B cell (primary cell): ENCODE data around the gene DTX3L. TPM values are rescaled to one million over a fixed set of nuclear protein-coding genes. Genes with fewer than 3 reads are reported as not detected.

ENCODE experiments used
- ATAC-seq: fragments of 200-7000 bp; cut with Tn5 transposase; one replicate; pipeline ENCODE4 v1.10.0; 2021; ENCODE audit warnings: low read depth, mild to moderate bottlenecking, moderate number of reproducible peaks, moderate library complexity
- CTCF ChIA-PET: fragments of 350-600 bp; sonication (Branson Sonifier 250); formaldehyde crosslinking; loops from one replicate; lab custom pipeline; 2021; ENCODE audit warnings: antibody characterized with exemption, inconsistent platforms; lab: Charles Lee
- POLR2A ChIA-PET: fragments of 350-600 bp; sonication (Branson Sonifier 250); formaldehyde crosslinking; loops from one replicate; lab custom pipeline; 2021; ENCODE audit warnings: antibody characterized with exemption; lab: Charles Lee
- DNase-seq: peaks from one replicate; pipeline ENCODE4 v3.0.0; 2013
- H2AFZ ChIP-seq: 2 replicates; pipeline ENCODE4 v1.6.1; 2012; ENCODE audit warnings: mild to moderate bottlenecking, low read depth, low read length; ENCODE audit not compliant: insufficient read depth, poor library complexity, severe bottlenecking
- H3K27ac ChIP-seq, 2 donors: 1 replicate in 1 of 2; 2 replicates in 1 of 2; pipeline ENCODE4 v1.5.1; 2012 to 2013; ENCODE audit warnings: low read length in 2 of 2, mild to moderate bottlenecking in 2 of 2, moderate library complexity in 1 of 2
- H3K27me3 ChIP-seq, 4 experiments: fragments of 200-600 bp in 1 of 4; sonication (generic) in 1 of 4; replicated peaks in 1 of 4; 1 replicate in 2 of 4; 2 replicates in 2 of 4; pipeline versions ENCODE4 v1.6.1 to v1.7.0; 2013 to 2016; ENCODE audit warnings: low read length in 3 of 4, mild to moderate bottlenecking in 2 of 4, mixed read lengths in 1 of 4, moderate library complexity in 1 of 4; ENCODE audit not compliant: insufficient read depth in 4 of 4, control insufficient read depth in 3 of 4; ENCODE audit errors: control extremely low read depth in 1 of 4
- H3K36me3 ChIP-seq, 2 experiments: replicated peaks in 1 of 2; 1 replicate in 1 of 2; 2 replicates in 1 of 2; pipeline versions ENCODE4 v1.6.1 to v1.7.1; 2013; ENCODE audit warnings: low read length in 1 of 2; ENCODE audit not compliant: insufficient read depth in 2 of 2, control insufficient read depth in 1 of 2; ENCODE audit errors: control extremely low read depth in 1 of 2, extremely low read depth in 1 of 2
- H3K4me1 ChIP-seq, 2 donors: fragments of 200-600 bp in 1 of 2; sonication (generic) in 1 of 2; 1 replicate in 1 of 2; 2 replicates in 1 of 2; pipeline versions ENCODE4 v1.5.1 to v1.6.1; 2013 to 2017; ENCODE audit warnings: low read length in 2 of 2; ENCODE audit not compliant: control insufficient read depth in 2 of 2, insufficient read depth in 2 of 2
- H3K4me2 ChIP-seq: replicated peaks from 2 replicates; pipeline ENCODE3; 2012; ENCODE audit warnings: mild to moderate bottlenecking, low read depth, low read length; ENCODE audit not compliant: poor library complexity, severe bottlenecking
- H3K4me3 ChIP-seq, 5 experiments: fragments of 200-600 bp in 1 of 5; sonication (generic) in 1 of 5; 1 replicate in 3 of 5; 2 replicates in 2 of 5; pipeline versions ENCODE4 v1.5.1 to v1.7.0; 2011 to 2016; ENCODE audit warnings: low read length in 4 of 5, mild to moderate bottlenecking in 4 of 5, low read depth in 2 of 5, control low read depth in 1 of 5, moderate library complexity in 1 of 5; ENCODE audit not compliant: insufficient read depth in 1 of 5; ENCODE audit errors: control extremely low read depth in 1 of 5, extremely low read depth in 1 of 5
- H3K79me2 ChIP-seq: fragments of 200-600 bp; sonication (generic); one replicate; pipeline ENCODE4 v1.6.0; 2016; ENCODE audit warnings: low read length; ENCODE audit not compliant: control insufficient read depth, insufficient read depth
- H3K9ac ChIP-seq: fragments of 200-600 bp; sonication (generic); 2 replicates; pipeline ENCODE4 v1.6.1; 2017; ENCODE audit warnings: mild to moderate bottlenecking, low read length, moderate library complexity
- H3K9me3 ChIP-seq, 3 donors: one replicate each; pipeline versions ENCODE4 v1.6.1 to v1.7.1; 2013; ENCODE audit warnings: low read length in 2 of 3; ENCODE audit not compliant: control insufficient read depth in 2 of 3, insufficient read depth in 1 of 3; ENCODE audit errors: control extremely low read depth in 1 of 3
- H4K20me1 ChIP-seq: 2 replicates; pipeline ENCODE4 v1.6.0; 2012; ENCODE audit warnings: mild to moderate bottlenecking, low read length; ENCODE audit not compliant: insufficient read depth, control insufficient read depth, poor library complexity, severe bottlenecking
- H3K27ac Mint-ChIP-seq: one replicate; pipeline ENCODE4 v1.8.0; 2021; ENCODE audit warnings: mixed read lengths
- H3K27me3 Mint-ChIP-seq: one replicate; pipeline ENCODE4 v1.8.0; 2021; ENCODE audit warnings: mixed read lengths
- H3K4me1 Mint-ChIP-seq: one replicate; pipeline ENCODE4 v1.8.0; 2021; ENCODE audit warnings: mixed read lengths
- H3K4me3 Mint-ChIP-seq: one replicate; pipeline ENCODE4 v1.8.0; 2021; ENCODE audit warnings: mixed read lengths
- H3K9me3 Mint-ChIP-seq: one replicate; pipeline ENCODE4 v1.8.0; 2022; ENCODE audit warnings: mixed read lengths; ENCODE audit not compliant: insufficient read depth
- CTCF ChIP-seq: fragments of 200-600 bp; IDR thresholded peaks from one replicate; pipeline ENCODE4 v1.8.0; 2022; ENCODE audit warnings: antibody characterized with exemption, mild to moderate bottlenecking
- EZH2 ChIP-seq: IDR thresholded peaks from 2 replicates; pipeline ENCODE4 v1.6.1; 2012; ENCODE audit warnings: borderline replicate concordance, low read depth, mild to moderate bottlenecking, moderate library complexity, low read length; ENCODE audit not compliant: insufficient read depth, poor library complexity, severe bottlenecking
- whole genome bisulfite sequencing: methylation state at CpG from one replicate; pipeline ENCODE4 v1.1.5; 2013; ENCODE audit warnings: missing lambda C conversion rate; ENCODE audit not compliant: insufficient coverage; 5-methylcytosine and 5-hydroxymethylcytosine counted together
- intact Hi-C: fragments of 100-400 bp; cut with micrococcal nuclease; formaldehyde crosslinking; loops from one replicate; pipeline ENCODE4 v1.10.0; 2022
- polyA plus RNA-seq: library from polyadenylated mRNA; depleted of rRNA; stranded (reverse); fragments of >200 nt; gene quantifications from 2 replicates; pipeline ENCODE4 v1.2.3, GENCODE V29; 2012
- total RNA-seq, 2 donors: library from RNA; stranded (reverse); fragments of 120-200 nt in 1 of 2; gene quantifications; 1 replicate in 1 of 2; 2 replicates in 1 of 2; pipeline versions ENCODE4 v1.2.3 to v1.2.4, GENCODE V29; 2013 to 2022

The DTX3L gene
- total and polyA plus RNA-seq, 2 donors (not counting 1 experiment from before 2014, with no cell fraction given) = 8.1 to 41.1 TPM

- 7% methylated on average over 2 of the region's 8 CpGs for WGBS
- peak; percentile 96 for DNase-seq
- Histone ChIP-seq H3K9ac (peak overlapping the region; percentile 96), H3K9me3 (peaks cover under 1 to 5% (median 3%) of the 10 kb centered on the region in 3 donors), H3K4me1 (peaks cover 52 to 63% of the 10 kb centered on the region in 2 donors), H3K4me3 (peak overlapping the region; percentile 10 to 91 (median 82)), H3K4me2 (peak overlapping the region; percentile 79), H3K27me3 (no peaks in the 10 kb centered on the region), H2AFZ (no peak overlapping the region), H3K79me2 (peaks cover 82% of the 10 kb centered on the region), H4K20me1 (no peaks in the 10 kb centered on the region), H3K36me3 (peaks cover 2 to 12% of the 10 kb centered on the region in 2 experiments), H3K27ac (peak overlapping the region; percentile 95 to 97)
- ChIA-PET CTCF (interaction anchor here (0.5 to 5.9 kb wide), 4 partner anchors 12 to 202 kb away, joined by 3 to 28 read pairs (median 3); partner anchors contain the start of genes DTX3L and PARP9), POLR2A (interaction anchor here (0.5 to 2.8 kb wide), 8 partner anchors 12 to 104 kb away, joined by 3 to 15 read pairs (median 6); partner anchors contain the start of genes DTX3L, PARP14 and PARP9)
- no peaks in the 10 kb centered on the region for H3K9me3 Mint-ChIP-seq
- TF ChIP-seq EZH2 (no peak), CTCF (no peak)
- H3K27me3 Mint-ChIP-seq = no peaks in the 10 kb centered on the region
- peak; percentile 82 for ATAC-seq
- H3K27ac Mint-ChIP-seq = peak overlapping the region; percentile 100
- H3K4me3 Mint-ChIP-seq = peak overlapping the region; percentile 72
- intact Hi-C loops = loop anchor here (1.0 to 5.0 kb wide), 8 partner anchors 12 to 574 kb away; partner anchors contain the start of genes DTX3L, HSPBAP1, KPNA1 and PARP9
- H3K4me1 Mint-ChIP-seq = peaks cover 73% of the 10 kb centered on the region
These were observed 12.2 kb downstream of the DTX3L start for GRCh38 chr3:122576174-122576940.
